CD14-positive monocyte (primary cell): ENCODE data around the gene CSGALNACT2. TPM values are rescaled to one million over a fixed set of nuclear protein-coding genes. Genes with fewer than 3 reads are reported as not detected.
A peak's percentile ranks its signal among the peaks of the same experiment; 100 is the strongest.

Source experiments
- DNase-seq, 3 donors: peaks; one replicate each; pipeline ENCODE4 v3.0.0-alpha.2; 2011 to 2022
- H2AFZ ChIP-seq: 2 replicates; pipeline ENCODE4 v1.6.0; 2012; ENCODE audit warnings: mild to moderate bottlenecking, low read depth, low read length, inconsistent platforms; ENCODE audit not compliant: insufficient read depth, poor library complexity, severe bottlenecking
- H3K27ac ChIP-seq, 2 donors: 1 replicate in 1 of 2; 2 replicates in 1 of 2; pipeline ENCODE4 v1.5.1; 2012 to 2013; ENCODE audit warnings: low read length in 2 of 2, control low read depth in 1 of 2, inconsistent platforms in 1 of 2, low read depth in 1 of 2, mild to moderate bottlenecking in 1 of 2
- H3K27me3 ChIP-seq, 2 donors: one replicate each; pipeline versions ENCODE4 v1.6.0 to v1.6.1; 2011 to 2013; ENCODE audit warnings: low read length in 2 of 2; ENCODE audit not compliant: control insufficient read depth in 2 of 2, insufficient read depth in 2 of 2
- H3K36me3 ChIP-seq, 2 donors: replicated peaks in 1 of 2; 1 replicate in 1 of 2; 2 replicates in 1 of 2; pipeline versions ENCODE4 v1.5.1 to v1.6.1; 2012 to 2013; ENCODE audit warnings: low read length in 2 of 2, control low read depth in 1 of 2, inconsistent platforms in 1 of 2, mild to moderate bottlenecking in 1 of 2; ENCODE audit not compliant: insufficient read depth in 2 of 2, control insufficient read depth in 1 of 2
- H3K4me1 ChIP-seq, 2 donors: 1 replicate in 1 of 2; 2 replicates in 1 of 2; pipeline versions ENCODE4 v1.5.1 to v1.6.1; 2012 to 2013; ENCODE audit warnings: low read length in 2 of 2, control low read depth in 1 of 2, inconsistent platforms in 1 of 2, mild to moderate bottlenecking in 1 of 2, moderate library complexity in 1 of 2; ENCODE audit not compliant: insufficient read depth in 2 of 2, control insufficient read depth in 1 of 2
- H3K4me2 ChIP-seq: replicated peaks from 2 replicates; pipeline ENCODE3; 2012; ENCODE audit warnings: low read length, moderate library complexity, mild to moderate bottlenecking; ENCODE audit not compliant: poor library complexity, severe bottlenecking; ENCODE audit errors: extremely low read depth
- H3K4me3 ChIP-seq, 3 experiments: fragments of 200-600 bp in 1 of 3; sonication (generic) in 1 of 3; replicated peaks in 1 of 3; 1 replicate in 2 of 3; 2 replicates in 1 of 3; pipeline ENCODE4 v1.5.1; 2011 to 2013; ENCODE audit warnings: low read length in 3 of 3, mild to moderate bottlenecking in 3 of 3, control low read depth in 2 of 3, low read depth in 2 of 3, inconsistent platforms in 1 of 3, moderate library complexity in 1 of 3
- H3K79me2 ChIP-seq: 2 replicates; pipeline ENCODE4 v1.6.0; 2012; ENCODE audit warnings: mild to moderate bottlenecking, control low read depth, inconsistent platforms, low read length, moderate library complexity; ENCODE audit not compliant: insufficient read depth
- H3K9ac ChIP-seq: 2 replicates; pipeline ENCODE4 v1.6.0; 2017; ENCODE audit warnings: low read length, mild to moderate bottlenecking; ENCODE audit not compliant: insufficient read depth, poor library complexity, severe bottlenecking
- H3K9me3 ChIP-seq, 2 donors: replicated peaks in 1 of 2; 1 replicate in 1 of 2; 2 replicates in 1 of 2; pipeline versions ENCODE4 v1.5.1 to v1.6.1; 2012 to 2013; ENCODE audit warnings: low read length in 2 of 2, control low read depth in 1 of 2; ENCODE audit not compliant: control insufficient read depth in 1 of 2, insufficient read depth in 1 of 2
- H4K20me1 ChIP-seq: 2 replicates; pipeline ENCODE4 v1.6.0; 2012; ENCODE audit warnings: mild to moderate bottlenecking, low read length, control low read depth, moderate library complexity; ENCODE audit not compliant: insufficient read depth
- H3K27ac Mint-ChIP-seq, 7 donors: one replicate each; pipeline ENCODE4 v1.8.0; 2020; ENCODE audit warnings: mild to moderate bottlenecking in 7 of 7, mixed read lengths in 7 of 7, moderate library complexity in 6 of 7, inconsistent platforms in 2 of 7
- H3K27me3 Mint-ChIP-seq, 3 donors: one replicate each; pipeline ENCODE4 v1.8.0; 2021 to 2022; ENCODE audit warnings: low read depth in 3 of 3, mild to moderate bottlenecking in 3 of 3, mixed read lengths in 3 of 3, moderate library complexity in 3 of 3, inconsistent platforms in 1 of 3
- H3K36me3 Mint-ChIP-seq, 2 donors: one replicate each; pipeline ENCODE4 v1.8.0; 2020; ENCODE audit warnings: mixed read lengths in 2 of 2, inconsistent platforms in 1 of 2, mild to moderate bottlenecking in 1 of 2
- H3K4me1 Mint-ChIP-seq: one replicate; pipeline ENCODE4 v1.8.0; 2020; ENCODE audit warnings: mild to moderate bottlenecking, mixed read lengths
- H3K4me3 Mint-ChIP-seq, 2 donors: one replicate each; pipeline ENCODE4 v1.8.0; 2020; ENCODE audit warnings: mild to moderate bottlenecking in 2 of 2, mixed read lengths in 2 of 2, moderate library complexity in 1 of 2
- H3K9me3 Mint-ChIP-seq, 7 donors: one replicate each; pipeline ENCODE4 v1.8.0; 2020 to 2022; ENCODE audit warnings: mixed read lengths in 7 of 7, mild to moderate bottlenecking in 6 of 7, moderate library complexity in 6 of 7, inconsistent platforms in 2 of 7
- WGBS: methylation state at CpG from one replicate; pipeline ENCODE4 v1.1.5; 2013; ENCODE audit warnings: missing lambda C conversion rate; ENCODE audit not compliant: insufficient coverage; 5-methylcytosine and 5-hydroxymethylcytosine counted together
- intact Hi-C, 2 donors: fragments of 100-400 bp; cut with micrococcal nuclease; formaldehyde crosslinking; loops; one replicate each; pipeline versions ENCODE4 v1.15.0 to v1.15.1; 2023
- polyA plus RNA-seq, 3 donors: library from polyadenylated mRNA; depleted of rRNA in 1 of 3; unstranded in 2 of 3; stranded (reverse) in 1 of 3; fragments of 300-500 nt in 2 of 3; fragments of >200 nt in 1 of 3; fragmentation: Illumina TruSeq in 2 of 3; gene quantifications; 1 replicate in 2 of 3; 2 replicates in 1 of 3; pipeline ENCODE4 v1.2.3, GENCODE V29; 2012 to 2021
- TF ChIP-seq, protein P1 (sequence below): fragments of 200-600 bp; IDR thresholded peaks from one replicate; pipeline ENCODE4 v1.8.0; 2022; ENCODE audit warnings: antibody characterized with exemption, mild to moderate bottlenecking

The CSGALNACT2 gene
- polyA plus RNA-seq, 3 donors = 43.7 to 80.1 (median 48.2) TPM

DNA sequence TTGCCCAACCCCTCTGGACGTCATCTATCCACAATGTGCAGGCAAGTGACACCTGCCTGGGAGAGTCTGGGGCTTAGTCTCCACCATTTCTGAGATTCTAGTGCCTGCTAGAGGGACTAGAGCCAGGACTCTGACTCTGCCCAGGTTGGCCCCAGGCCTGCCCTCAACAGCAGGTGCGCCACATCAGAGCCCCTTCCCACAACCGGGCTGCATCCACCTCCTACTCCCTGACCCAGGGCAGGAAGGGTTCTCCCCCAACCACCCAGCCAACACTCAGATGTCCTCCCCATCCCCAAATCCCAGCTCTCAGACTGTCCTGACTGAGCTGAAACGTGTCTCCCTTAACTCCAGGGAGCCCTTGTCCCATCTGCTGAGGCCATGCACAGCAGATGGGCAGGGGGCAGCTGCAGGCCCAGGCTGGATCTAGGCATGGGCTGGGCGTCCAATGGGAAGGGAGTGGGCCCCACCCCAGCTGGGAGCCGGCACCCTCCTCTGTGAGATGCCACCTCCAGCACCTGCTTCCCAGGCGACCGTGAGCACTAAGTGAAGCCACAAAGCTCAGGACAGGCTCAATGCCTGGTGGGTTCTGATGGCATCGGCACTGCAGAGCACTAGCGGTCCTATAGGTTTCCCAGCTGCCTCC, 79.4 kb downstream of the CSGALNACT2 start:
- Mint-ChIP-seq H3K27me3 (peaks cover 7 to 10% (median 8%) of the 10 kb centered on the region in 3 donors), H3K4me3 (no peak overlapping the region), H3K9me3 (peaks cover 0 to 3% (median 0%) of the 10 kb centered on the region in 7 donors), H3K36me3 (no peaks in the 10 kb centered on the region), H3K4me1 (no peaks in the 10 kb centered on the region), H3K27ac (peak overlapping the region in 1 of 7 donors; percentile 64)
- Histone ChIP-seq H3K9ac (no peak overlapping the region), H3K4me2 (no peak overlapping the region), H3K4me3 (no peak overlapping the region), H3K36me3 (no peaks in the 10 kb centered on the region), H4K20me1 (no peaks in the 10 kb centered on the region), H2AFZ (no peak overlapping the region), H3K27me3 (no peaks in the 10 kb centered on the region), H3K79me2 (no peaks in the 10 kb centered on the region), H3K27ac (no peak overlapping the region), H3K4me1 (no peaks in the 10 kb centered on the region), H3K9me3 (no peaks in the 10 kb centered on the region)
- DNase-seq = no peak
- 95% methylated on average over 10 of the region's 10 CpGs for WGBS
- TF ChIP-seq, protein P1, sequence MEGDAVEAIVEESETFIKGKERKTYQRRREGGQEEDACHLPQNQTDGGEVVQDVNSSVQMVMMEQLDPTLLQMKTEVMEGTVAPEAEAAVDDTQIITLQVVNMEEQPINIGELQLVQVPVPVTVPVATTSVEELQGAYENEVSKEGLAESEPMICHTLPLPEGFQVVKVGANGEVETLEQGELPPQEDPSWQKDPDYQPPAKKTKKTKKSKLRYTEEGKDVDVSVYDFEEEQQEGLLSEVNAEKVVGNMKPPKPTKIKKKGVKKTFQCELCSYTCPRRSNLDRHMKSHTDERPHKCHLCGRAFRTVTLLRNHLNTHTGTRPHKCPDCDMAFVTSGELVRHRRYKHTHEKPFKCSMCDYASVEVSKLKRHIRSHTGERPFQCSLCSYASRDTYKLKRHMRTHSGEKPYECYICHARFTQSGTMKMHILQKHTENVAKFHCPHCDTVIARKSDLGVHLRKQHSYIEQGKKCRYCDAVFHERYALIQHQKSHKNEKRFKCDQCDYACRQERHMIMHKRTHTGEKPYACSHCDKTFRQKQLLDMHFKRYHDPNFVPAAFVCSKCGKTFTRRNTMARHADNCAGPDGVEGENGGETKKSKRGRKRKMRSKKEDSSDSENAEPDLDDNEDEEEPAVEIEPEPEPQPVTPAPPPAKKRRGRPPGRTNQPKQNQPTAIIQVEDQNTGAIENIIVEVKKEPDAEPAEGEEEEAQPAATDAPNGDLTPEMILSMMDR = no peak
- intact Hi-C loops = no loop called here

DNA sequence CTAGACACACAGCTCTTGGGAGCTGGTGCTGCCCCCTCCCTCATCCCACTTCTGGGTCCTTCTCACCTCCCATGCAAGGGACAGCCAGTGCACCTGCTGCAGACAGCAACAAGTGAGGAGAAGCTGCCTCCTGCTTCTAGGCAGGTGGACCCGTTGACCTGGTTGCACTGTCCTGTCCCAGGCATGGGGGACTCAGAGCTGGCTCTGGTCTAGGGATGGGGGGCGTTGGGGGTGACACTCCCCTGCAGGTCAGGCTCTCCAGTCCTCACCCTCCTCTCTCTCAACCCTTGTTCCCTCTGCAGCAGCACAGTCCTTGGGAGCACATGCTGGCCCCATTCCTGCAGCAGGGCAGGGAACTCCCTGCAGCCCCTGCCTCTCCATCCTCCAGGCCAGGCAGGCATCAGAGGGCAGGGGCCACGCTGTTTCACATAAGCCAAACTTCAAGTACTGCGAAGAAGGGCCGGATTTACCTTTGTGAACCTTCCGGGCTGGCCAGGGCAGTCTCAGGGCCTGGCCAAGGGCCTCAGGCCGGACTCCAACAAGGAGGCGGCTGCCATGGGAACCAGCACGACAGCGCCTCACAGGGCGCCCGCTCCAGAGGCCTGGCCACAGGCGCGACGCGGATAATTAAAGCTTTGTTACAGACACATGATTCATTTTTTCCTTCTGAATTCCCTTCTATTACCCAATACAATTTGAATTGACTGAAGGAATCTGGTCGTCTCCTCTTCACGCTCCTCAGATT, 80.1 kb downstream of the CSGALNACT2 start:
- DNase-seq = no peak
- TF ChIP-seq, protein P1 = no peak
- WGBS = 94% methylated on average over 15 of the region's 18 CpGs
- Mint-ChIP-seq H3K27ac (peak overlapping the region in 1 of 7 donors; percentile 66), H3K27me3 (peaks cover 7 to 11% (median 8%) of the 10 kb centered on the region in 3 donors), H3K36me3 (no peaks in the 10 kb centered on the region), H3K4me1 (no peaks in the 10 kb centered on the region), H3K4me3 (no peak overlapping the region), H3K9me3 (peaks cover 0 to 3% (median 0%) of the 10 kb centered on the region in 7 donors)
- Histone ChIP-seq H3K36me3 (no peaks in the 10 kb centered on the region), H3K27ac (no peak overlapping the region), H3K4me2 (no peak overlapping the region), H3K9me3 (no peaks in the 10 kb centered on the region), H3K4me3 (no peak overlapping the region), H4K20me1 (no peaks in the 10 kb centered on the region), H3K27me3 (no peaks in the 10 kb centered on the region), H2AFZ (no peak overlapping the region), H3K9ac (no peak overlapping the region), H3K4me1 (no peaks in the 10 kb centered on the region), H3K79me2 (no peaks in the 10 kb centered on the region)
- intact Hi-C loops = no loop called here
